Measurements from ENCODE around the gene WDR93. TPM values are rescaled to one million over a fixed set of nuclear protein-coding genes. Genes with fewer than 3 reads are reported as not detected.

WDR93 gene
- total and polyA plus RNA-seq, 2 donors (not counting 1 experiment from before 2014, with no cell fraction given), result 0.12 TPM; not detected in 1

GRCh38 chr15:89668171-89668570 lies 22.4 kb upstream of the WDR93 start:
- H3K4me2 ChIP-seq (replicated peaks; ENCODE audit: low read depth, low read length, poor library complexity, severe bottlenecking), result no peak overlapping the region
- no peaks in the 10 kb centered on the region for H4K20me1 ChIP-seq (ENCODE audit: control insufficient read depth, insufficient read depth, low read length, poor library complexity, severe bottlenecking)
- no peak overlapping the region for H3K9ac ChIP-seq (ENCODE audit: low read length)
- H3K4me1 Mint-ChIP-seq, result peaks cover 7% of the 10 kb centered on the region
- TF ChIP-seq CTCF (IDR thresholded peaks at IDR 0.05) (no peak), EZH2 (IDR thresholded peaks at IDR 0.05; ENCODE audit: borderline replicate concordance, insufficient read depth, low read depth, low read length, poor library complexity, severe bottlenecking) (no peak)
- peaks cover 0 to 2% (median 0%) of the 10 kb centered on the region in 3 donors for H3K9me3 ChIP-seq (ENCODE audit: control extremely low read depth in 1 of 3, control insufficient read depth in 2 of 3, insufficient read depth in 1 of 3, low read length in 2 of 3)
- H3K36me3 ChIP-seq (replicated peaks in 1 of 2; ENCODE audit: control extremely low read depth in 1 of 2, control insufficient read depth in 1 of 2, extremely low read depth in 1 of 2, insufficient read depth in 2 of 2, low read length in 1 of 2), result no peaks in the 10 kb centered on the region
- no CpG with 5 or more reads among the region's 3 CpGs for WGBS (ENCODE audit: insufficient coverage)
- H3K4me1 ChIP-seq (ENCODE audit: control insufficient read depth in 2 of 2, insufficient read depth in 2 of 2, low read length in 2 of 2), result peaks cover 0 to 7% of the 10 kb centered on the region in 2 donors
- intact Hi-C loops (cut with micrococcal nuclease), result no loop called here
- H3K4me3 Mint-ChIP-seq, result no peak overlapping the region
- no peak overlapping the region for H3K4me3 ChIP-seq (ENCODE audit: control extremely low read depth in 1 of 5, extremely low read depth in 1 of 5, insufficient read depth in 1 of 5, low read depth in 2 of 5, low read length in 4 of 5)
- peaks cover 18% of the 10 kb centered on the region for H3K27me3 Mint-ChIP-seq
- no peak for DNase-seq
- H3K27ac ChIP-seq (ENCODE audit: low read length in 2 of 2), result no peak overlapping the region
- H3K9me3 Mint-ChIP-seq (ENCODE audit: insufficient read depth), result no peaks in the 10 kb centered on the region
- H3K27ac Mint-ChIP-seq, result no peak overlapping the region
- ChIA-PET CTCF (no interaction called here), POLR2A (no interaction called here)
- ATAC-seq (ENCODE audit: low read depth), result no peak
- H3K79me2 ChIP-seq (ENCODE audit: control insufficient read depth, insufficient read depth, low read length), result no peaks in the 10 kb centered on the region
- no peak overlapping the region for H2AFZ ChIP-seq (ENCODE audit: insufficient read depth, low read depth, low read length, poor library complexity, severe bottlenecking)
- peaks cover 0 to 24% (median 5%) of the 10 kb centered on the region in 4 experiments for H3K27me3 ChIP-seq (replicated peaks in 1 of 4; ENCODE audit: control extremely low read depth in 1 of 4, control insufficient read depth in 3 of 4, insufficient read depth in 4 of 4, low read length in 3 of 4)

- 93% methylated on average over 7 of the region's 9 CpGs for WGBS (ENCODE audit: insufficient coverage)
- TF ChIP-seq EZH2 (IDR thresholded peaks at IDR 0.05; ENCODE audit: borderline replicate concordance, insufficient read depth, low read depth, low read length, poor library complexity, severe bottlenecking), result no peak
- no peak for TF ChIP-seq CTCF (IDR thresholded peaks at IDR 0.05)
- DNase-seq (no peak), ATAC-seq (ENCODE audit: low read depth) (no peak)
- Mint-ChIP-seq H3K27ac (no peak overlapping the region), H3K27me3 (peaks cover 16% of the 10 kb centered on the region), H3K4me1 (peaks cover 5% of the 10 kb centered on the region), H3K9me3 (ENCODE audit: insufficient read depth) (no peaks in the 10 kb centered on the region), H3K4me3 (no peak overlapping the region)
- H3K4me1 ChIP-seq (ENCODE audit: control insufficient read depth in 2 of 2, insufficient read depth in 2 of 2, low read length in 2 of 2), result peaks cover 0 to 7% of the 10 kb centered on the region in 2 donors
- H3K27me3 ChIP-seq (replicated peaks in 1 of 4; ENCODE audit: control extremely low read depth in 1 of 4, control insufficient read depth in 3 of 4, insufficient read depth in 4 of 4, low read length in 3 of 4), result peaks cover 0 to 24% (median 5%) of the 10 kb centered on the region in 4 experiments
- peaks cover 0 to 4% (median 0%) of the 10 kb centered on the region in 3 donors for H3K9me3 ChIP-seq (ENCODE audit: control extremely low read depth in 1 of 3, control insufficient read depth in 2 of 3, insufficient read depth in 1 of 3, low read length in 2 of 3)
- intact Hi-C loops (cut with micrococcal nuclease), result no loop called here
- H3K79me2 ChIP-seq (ENCODE audit: control insufficient read depth, insufficient read depth, low read length), result no peaks in the 10 kb centered on the region
- no peak overlapping the region for H3K4me2 ChIP-seq (replicated peaks; ENCODE audit: low read depth, low read length, poor library complexity, severe bottlenecking)
- H3K9ac ChIP-seq (ENCODE audit: low read length), result no peak overlapping the region
- POLR2A ChIA-PET, result interaction anchor here (0.6 kb wide), 1 partner anchor 28 kb away, joined by 3 read pairs; no protein-coding TSS in a partner anchor
- no peaks in the 10 kb centered on the region for H4K20me1 ChIP-seq (ENCODE audit: control insufficient read depth, insufficient read depth, low read length, poor library complexity, severe bottlenecking)
- CTCF ChIA-PET, result no interaction called here
- H2AFZ ChIP-seq (ENCODE audit: insufficient read depth, low read depth, low read length, poor library complexity, severe bottlenecking), result no peak overlapping the region
- H3K36me3 ChIP-seq (replicated peaks in 1 of 2; ENCODE audit: control extremely low read depth in 1 of 2, control insufficient read depth in 1 of 2, extremely low read depth in 1 of 2, insufficient read depth in 2 of 2, low read length in 1 of 2), result no peaks in the 10 kb centered on the region
- no peak overlapping the region for H3K27ac ChIP-seq (ENCODE audit: low read length in 2 of 2)
- H3K4me3 ChIP-seq (ENCODE audit: control extremely low read depth in 1 of 5, extremely low read depth in 1 of 5, insufficient read depth in 1 of 5, low read depth in 2 of 5, low read length in 4 of 5), result no peak overlapping the region
These were observed 21.2 kb upstream of the WDR93 start for GRCh38 chr15:89669309-89669865.
